ENCODE measurements around the gene HOXC5.

The HOXC5 gene

DNA sequence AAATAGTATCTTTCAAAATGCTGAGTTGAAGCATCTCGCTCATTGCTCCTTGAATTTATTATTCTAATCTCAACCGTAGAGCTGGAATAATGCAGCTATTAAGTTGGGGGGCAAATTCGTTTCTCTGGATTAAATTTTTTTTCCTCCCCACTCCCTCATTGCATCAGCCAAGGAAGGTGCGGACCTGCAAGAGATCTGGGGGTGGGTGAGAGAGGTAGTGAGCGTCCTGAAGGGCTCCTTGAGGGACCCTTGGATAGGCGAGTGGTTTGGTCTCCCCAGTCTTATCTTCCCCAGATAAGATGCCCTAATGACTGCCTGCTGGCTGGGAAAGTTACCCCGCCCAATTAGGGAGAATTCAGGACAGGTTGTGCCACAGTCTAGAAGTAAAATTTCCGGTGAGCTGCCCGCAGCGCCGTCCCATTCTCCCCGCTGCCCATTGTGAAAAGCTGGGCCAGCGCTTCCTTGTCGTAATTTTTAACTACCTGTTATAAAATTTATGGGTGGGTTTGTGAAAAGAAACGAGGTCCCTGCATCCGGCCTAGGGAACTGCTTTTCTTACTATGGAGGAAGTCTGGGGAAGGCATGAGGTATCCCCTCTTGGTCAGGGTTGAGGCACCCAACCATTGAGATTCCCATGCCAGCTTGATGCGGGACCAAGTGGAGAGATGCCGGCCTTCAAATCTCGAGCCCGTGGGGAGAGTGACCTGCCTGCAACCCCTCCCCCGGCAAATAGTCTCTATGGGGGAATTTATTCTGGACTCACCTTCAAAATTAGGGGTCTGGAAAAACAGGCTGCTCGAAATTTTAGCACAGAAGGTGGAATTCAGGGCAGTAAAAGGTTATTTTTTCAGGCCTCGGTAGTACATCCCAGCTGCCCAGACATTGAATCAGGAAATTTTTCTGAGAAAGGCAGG lies 17.6 kb upstream of the HOXC5 start:
- no peak for DNase-seq
- in situ Hi-C loops (cut with HindIII; ENCODE audit: low pct_ligation_motif_present, low pct_unique_long_range_greater_than_20kb, low sequenced_read_pairs): no loop called here

DNA sequence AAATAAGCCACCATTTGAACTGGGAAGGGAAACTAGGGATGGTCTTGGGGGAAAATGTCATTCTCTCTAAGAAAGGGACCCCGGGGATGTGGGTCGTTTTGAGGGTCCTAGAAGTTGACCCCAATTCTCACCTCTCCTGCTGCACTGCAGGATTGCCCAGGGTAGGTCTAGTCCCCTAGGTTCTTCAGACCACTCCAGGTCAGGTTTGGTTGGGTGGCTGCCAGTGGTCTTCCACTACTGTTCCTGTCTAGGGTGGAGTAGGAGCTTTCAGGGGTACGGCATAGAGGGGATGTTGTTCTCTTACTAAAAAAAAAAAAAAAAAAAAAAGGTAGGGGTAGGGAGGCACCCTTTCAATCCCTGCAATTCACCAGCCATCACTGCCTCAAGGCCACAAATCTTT lies 16.8 kb upstream of the HOXC5 start:
- in situ Hi-C loops (cut with HindIII; ENCODE audit: low pct_ligation_motif_present, low pct_unique_long_range_greater_than_20kb, low sequenced_read_pairs): no loop called here

DNA sequence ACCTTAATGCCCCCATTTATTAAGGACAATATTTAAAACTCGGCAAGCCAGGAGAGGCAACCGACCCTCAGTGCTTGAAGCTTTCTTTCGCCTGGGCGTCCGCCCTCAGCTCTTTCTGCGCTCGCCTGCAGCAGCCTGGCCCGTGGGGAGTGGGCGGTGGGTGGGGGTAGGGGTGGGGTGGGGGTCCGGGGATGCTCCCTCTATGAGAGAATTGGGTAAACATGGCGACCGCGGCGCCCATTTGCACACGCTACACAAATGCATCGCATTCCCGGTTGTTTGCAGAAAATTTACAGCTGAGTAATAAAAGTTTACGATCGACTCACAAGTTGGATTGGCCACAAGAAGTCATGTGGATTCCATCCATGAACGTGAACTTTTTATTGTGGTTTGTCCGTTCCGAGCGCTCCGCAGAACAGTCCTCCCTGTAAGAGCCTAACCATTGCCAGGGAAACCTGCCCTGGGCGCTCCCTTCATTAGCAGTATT lies 16.3 kb upstream of the HOXC5 start:
- in situ Hi-C loops (cut with HindIII; ENCODE audit: low pct_ligation_motif_present, low pct_unique_long_range_greater_than_20kb, low sequenced_read_pairs): no loop called here

More for the DNA sequence above, 16.8 kb upstream of the HOXC5 start:
- DNase-seq: no peak

DNA sequence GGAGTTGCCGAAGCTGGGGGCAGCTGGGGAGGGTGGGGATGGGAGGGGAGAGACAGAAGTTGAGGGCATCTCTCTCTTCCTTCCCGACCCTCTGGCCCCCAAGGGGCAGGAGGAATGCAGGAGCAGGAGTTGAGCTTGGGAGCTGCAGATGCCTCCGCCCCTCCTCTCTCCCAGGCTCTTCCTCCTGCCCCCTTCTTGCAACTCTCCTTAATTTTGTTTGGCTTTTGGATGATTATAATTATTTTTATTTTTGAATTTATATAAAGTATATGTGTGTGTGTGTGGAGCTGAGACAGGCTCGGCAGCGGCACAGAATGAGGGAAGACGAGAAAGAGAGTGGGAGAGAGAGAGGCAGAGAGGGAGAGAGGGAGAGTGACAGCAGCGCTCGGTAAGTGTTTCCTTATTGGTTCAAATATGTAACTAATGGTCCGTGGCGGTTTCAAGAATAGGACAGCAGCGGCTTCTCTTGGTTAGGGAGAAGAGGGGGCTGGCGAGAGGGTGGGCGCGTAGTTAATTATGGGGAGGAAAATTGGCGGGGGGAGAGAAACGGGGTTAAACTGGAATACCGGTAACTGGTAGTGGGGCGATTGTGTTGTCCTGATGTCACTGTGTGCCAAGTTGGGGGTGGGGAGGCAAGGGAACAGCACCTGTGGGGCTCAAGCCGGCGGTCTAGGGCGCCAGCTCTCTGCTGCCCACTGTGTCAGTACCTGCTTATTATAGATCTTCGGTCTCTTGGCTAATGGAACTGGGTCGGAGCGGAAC lies 15.6 kb upstream of the HOXC5 start:
- in situ Hi-C loops (cut with HindIII; ENCODE audit: low pct_ligation_motif_present, low pct_unique_long_range_greater_than_20kb, low sequenced_read_pairs): no loop called here

More for the DNA sequence above, 16.3 kb upstream of the HOXC5 start:
- DNase-seq: peak; percentile 94

DNA sequence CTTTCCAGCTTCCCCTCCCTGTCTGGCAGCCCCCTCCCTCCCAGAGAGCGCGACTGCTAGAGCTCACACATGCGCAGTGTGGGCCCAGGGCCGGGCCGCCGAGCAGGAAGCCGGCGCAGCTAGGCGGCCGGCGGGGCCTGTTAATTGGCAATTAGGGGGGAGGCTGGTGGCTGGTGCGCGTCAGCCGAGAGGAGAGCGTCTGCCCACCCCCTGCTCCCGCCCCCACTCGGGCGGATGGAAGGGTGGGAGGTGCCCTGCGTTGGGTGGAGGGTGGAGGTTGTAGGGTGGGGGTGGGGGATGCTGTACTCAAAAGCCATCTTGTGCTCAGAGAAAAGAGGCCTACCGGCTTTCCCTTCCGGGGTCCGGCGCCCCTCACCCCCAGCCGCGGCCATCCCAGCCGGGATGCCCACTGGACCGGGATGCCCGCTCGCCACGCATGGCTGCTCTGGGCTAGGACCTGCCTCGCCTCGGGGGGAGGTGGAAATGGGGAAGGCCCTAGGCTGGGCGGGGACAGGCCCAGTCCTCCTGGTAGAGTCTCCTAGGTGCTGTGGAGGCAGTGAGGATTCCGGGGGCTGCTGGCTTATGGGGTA lies 14.9 kb upstream of the HOXC5 start:
- DNase-seq: peak; percentile 99
- in situ Hi-C loops (cut with HindIII; ENCODE audit: low pct_ligation_motif_present, low pct_unique_long_range_greater_than_20kb, low sequenced_read_pairs): no loop called here

More for the DNA sequence above, 15.6 kb upstream of the HOXC5 start:
- DNase-seq: peak; percentile 85

DNA sequence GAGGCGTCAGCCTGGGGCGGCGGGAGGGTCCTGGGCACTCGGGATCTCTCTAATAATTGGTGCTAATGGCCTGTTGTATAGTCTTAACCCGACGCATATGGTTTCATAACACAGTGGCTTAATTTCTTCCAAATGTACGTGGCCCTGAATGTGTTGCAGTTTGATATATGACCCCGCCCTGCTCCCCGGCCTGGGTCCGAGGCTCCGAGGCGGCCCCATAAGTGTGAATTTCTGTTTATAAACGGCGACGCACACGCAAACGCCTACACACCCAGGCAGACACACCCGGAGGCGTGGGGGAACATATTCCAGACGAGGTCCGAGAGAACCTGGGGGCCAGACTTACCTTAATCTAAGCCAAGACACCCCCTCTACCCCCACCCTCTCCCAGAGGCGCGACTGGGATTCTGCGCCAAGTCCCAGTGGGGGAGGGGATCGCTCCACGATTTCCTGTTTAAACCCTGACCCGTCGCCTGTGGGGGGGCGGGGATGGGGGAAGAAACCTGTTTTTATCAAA lies 14.3 kb upstream of the HOXC5 start:
- DNase-seq: peak; percentile 60
- in situ Hi-C loops (cut with HindIII; ENCODE audit: low pct_ligation_motif_present, low pct_unique_long_range_greater_than_20kb, low sequenced_read_pairs): no loop called here

DNA sequence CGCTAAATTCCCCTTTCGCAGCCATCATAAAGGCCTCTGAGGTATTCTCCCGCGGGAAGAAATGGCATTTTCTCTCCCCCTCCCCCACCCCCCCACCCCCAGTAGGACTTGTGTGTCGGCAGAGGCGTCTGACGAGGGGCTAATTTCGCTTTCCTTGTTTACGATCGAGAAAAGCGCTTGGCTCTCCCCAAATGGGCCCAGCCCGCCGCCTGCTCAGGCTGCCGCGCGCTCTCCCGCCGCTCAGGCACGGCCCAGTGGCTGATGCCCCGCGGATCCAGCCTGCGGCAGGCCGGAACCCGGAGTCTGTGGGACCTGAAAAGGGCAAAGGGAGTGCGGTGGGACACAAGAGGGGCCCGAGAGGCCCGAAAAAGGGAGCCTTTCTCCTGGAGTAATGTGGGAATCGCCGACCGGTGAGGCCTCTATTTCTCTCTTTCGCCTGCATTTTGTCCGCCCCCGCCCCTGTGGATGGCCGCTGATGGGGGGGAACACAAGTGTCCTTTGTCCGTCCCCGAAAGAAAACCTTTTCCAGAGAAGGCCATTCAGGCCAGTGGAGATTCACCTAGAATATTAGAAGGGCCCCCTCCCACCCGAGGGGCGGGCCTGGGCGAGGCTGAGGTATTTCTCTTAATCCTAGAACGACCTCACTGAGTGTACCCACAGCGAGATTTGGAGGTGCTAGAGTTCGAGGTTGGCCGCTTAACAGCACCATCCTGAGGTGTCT lies 13.6 kb upstream of the HOXC5 start:
- in situ Hi-C loops (cut with HindIII; ENCODE audit: low pct_ligation_motif_present, low pct_unique_long_range_greater_than_20kb, low sequenced_read_pairs): no loop called here
- DNase-seq: peak; percentile 39

DNA sequence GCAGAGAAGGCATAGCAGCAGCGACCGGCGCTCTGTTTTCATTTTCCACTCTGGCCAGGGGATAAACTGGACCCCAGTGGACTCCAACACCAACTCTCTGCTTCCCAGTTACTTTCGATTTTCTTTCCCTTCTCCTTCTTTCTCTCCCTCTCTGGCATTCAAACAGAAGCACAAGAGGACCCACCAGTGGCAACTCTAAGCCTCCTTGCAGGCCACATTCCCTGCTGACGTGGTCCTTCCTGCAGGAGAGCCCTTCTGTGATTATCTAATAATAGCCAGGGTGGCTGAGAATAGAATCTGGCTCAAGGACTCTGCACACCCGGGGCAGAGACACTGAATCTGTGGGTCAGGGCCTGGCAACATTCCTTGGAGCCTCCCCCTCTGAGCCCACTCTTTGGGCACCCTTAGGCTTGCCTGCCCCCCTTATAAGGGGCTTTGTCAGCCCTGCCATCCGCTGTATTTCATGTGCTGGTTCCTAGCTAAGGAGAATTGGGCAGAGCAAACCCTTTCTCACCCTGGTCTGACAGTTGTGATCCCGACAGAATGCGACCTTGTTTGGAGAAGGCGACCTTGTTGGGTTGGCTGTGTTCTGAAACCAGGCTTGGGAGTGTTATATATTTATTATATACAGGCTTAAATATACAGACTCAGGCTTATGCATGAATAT lies 12.8 kb upstream of the HOXC5 start:
- in situ Hi-C loops (cut with HindIII; ENCODE audit: low pct_ligation_motif_present, low pct_unique_long_range_greater_than_20kb, low sequenced_read_pairs): no loop called here
- DNase-seq: peak; percentile 37

DNA sequence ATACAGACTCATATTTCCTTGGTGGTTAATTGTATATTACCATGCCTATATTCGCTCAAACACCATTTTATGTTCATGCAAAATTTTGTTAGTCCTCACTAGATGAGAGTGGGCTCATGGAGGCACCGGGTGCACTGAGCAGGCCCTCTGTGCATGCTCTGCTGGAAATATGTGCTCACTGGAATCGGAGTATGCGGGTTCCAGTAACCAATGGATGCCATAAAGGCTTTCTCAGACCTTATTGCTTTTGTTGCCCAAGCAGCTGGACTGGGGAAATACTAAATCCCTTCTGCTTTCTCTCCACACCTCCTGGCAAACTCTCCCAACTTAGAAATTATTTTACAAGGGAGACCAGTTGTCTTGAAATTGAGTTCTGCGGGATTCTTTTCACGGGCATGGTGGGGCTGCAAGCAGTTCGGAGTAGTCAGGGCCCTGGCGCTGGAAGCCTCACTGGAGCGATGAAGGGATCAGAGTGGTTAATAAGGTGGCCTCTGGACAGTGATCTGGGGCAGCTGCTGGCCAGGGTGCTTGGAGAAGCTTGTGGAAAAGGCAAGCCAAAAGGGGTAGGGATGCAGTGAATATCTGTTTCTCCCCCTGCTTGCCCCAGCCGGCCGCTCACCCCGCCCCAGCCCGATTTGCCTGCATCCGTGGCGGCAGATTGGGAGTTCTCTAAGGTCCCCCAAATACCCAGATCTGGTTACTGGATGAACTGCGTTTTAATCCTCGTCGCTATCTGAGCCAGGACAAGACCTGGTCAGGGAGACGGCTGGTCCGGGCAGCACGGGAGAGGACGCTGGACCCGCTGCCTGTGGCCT lies 12.1 kb upstream of the HOXC5 start:
- no peak for DNase-seq
- in situ Hi-C loops (cut with HindIII; ENCODE audit: low pct_ligation_motif_present, low pct_unique_long_range_greater_than_20kb, low sequenced_read_pairs): no loop called here

DNA sequence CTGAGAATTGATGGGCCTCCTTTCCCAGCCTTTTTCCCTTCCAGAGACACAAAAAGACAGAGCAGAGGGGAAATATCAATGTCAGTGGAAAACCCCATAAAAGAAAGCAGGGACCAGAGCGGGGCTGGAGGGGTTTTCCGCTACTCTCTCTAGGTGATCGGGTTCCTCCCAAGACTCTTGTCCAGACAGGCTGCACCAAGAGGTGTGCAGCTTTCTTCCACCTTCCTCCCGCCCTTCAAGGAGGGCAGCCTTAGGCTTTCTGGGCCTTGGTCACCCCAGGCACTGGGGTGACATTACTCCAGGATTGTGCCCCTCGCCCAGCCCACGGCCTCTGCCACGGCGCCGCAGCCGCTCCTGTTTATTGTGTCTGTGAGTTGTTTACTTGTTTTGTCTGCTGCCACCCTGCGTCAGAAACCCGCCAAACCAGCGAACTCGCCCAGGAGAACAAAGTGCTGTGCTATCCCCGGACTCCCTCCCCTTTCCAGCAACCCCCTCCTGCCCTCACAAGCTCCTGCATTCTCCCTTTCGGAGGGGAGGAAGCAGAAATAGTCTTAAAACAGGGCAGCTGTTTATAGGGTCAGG lies 11.3 kb upstream of the HOXC5 start:
- no peak for DNase-seq
- in situ Hi-C loops (cut with HindIII; ENCODE audit: low pct_ligation_motif_present, low pct_unique_long_range_greater_than_20kb, low sequenced_read_pairs): no loop called here

DNA sequence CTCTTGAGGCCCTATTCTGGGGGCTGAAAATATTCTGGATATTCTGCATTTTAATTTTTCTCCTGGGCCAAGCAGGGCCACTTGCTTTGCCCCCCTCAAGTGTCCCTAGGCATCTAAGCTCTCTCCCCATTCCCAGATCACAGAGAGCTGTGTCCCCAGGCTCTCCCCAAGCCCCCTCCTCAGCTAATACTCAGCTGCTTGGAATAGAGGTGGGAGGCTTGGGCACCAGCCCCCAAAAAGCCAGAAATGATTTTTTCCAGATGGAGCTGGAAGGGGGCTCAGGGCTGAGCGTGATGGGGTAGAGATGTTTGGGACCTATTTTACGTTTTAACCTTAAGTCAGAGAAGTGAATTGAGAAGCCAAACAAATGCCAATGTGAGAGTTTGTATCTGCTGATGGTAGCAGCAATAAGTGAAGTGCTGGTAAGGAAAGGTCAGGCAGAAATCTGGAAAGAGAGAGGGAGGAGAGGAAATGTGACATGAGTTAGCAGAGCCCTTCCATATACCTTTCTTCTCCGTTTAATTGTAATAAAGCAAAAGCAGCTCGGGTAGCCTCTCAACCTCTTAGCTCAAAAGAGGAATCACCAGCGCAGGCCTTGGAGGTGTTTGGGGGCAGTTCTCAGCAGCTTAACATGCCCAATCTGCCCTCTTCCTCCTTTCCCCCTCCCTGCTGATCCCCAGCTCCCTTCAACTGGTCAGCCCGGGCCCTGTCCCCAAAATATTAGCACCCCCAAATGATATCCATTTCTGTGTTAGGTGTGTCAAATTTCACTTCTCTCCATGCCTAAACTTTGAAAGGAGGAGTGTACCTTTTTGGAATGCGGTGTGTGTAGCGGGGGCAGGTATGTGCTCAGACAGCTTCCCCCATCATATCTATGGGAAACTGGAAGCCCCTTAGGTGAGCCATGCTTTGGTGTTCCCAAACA lies 9.6 kb upstream of the HOXC5 start:
- DNase-seq: no peak
- in situ Hi-C loops (cut with HindIII; ENCODE audit: low pct_ligation_motif_present, low pct_unique_long_range_greater_than_20kb, low sequenced_read_pairs): no loop called here

DNA sequence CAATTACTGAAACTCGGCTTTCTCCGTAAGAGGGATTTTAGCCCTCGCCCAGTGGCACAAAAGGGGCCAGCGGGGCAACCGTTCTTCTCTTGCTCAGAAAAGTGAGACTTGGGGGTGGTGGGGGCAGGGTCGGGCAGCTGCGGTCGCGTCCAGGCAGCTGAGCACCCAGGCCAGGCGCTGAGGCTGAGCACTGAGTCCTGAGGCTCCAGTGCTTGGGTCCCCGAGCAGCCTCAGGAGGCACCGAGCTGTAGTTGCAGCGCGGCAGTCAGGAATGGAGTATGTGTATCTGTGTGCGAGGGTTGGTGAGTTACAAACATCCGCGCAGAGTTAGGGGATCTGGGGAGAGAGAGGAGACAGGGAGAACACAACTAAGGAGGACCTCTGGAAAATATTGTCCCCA lies 8.7 kb upstream of the HOXC5 start:
- DNase-seq: no peak
- in situ Hi-C loops (cut with HindIII; ENCODE audit: low pct_ligation_motif_present, low pct_unique_long_range_greater_than_20kb, low sequenced_read_pairs): no loop called here

DNA sequence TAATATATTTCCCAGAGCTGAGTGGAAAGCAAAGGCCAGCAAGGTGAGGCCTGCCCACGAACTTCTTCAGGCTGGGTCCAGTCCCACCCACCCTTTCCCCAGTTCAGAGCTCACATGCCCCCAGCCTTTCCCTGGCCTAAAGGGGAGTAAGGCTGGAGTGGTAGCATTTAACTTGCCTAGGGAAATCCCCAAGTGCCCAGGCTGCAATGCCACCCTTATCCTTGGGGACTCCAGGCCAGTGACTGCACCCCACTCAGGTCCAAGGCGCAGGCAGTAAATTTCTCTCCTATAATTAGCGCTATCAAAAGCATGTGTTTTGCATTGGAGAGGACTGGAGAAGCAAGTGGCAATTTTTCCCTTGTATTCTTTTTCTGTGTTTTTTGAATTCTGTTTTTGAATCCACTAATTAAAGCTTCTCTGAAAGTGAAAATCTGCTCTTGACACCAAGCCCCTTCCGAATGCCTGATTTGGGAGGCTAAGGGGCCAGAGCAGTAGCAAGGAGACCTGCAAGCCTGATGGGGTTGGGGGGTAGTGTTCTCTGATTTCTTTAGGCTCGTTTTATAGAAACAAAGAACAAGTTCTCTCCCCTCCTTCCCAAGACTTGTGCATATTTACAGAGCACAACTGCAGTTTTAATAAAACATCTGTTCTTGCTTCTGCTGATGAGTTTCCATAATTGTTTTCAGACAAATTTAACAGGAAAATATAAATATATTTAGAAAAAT lies 8.1 kb upstream of the HOXC5 start:
- in situ Hi-C loops (cut with HindIII; ENCODE audit: low pct_ligation_motif_present, low pct_unique_long_range_greater_than_20kb, low sequenced_read_pairs): no loop called here
- DNase-seq: no peak

DNA sequence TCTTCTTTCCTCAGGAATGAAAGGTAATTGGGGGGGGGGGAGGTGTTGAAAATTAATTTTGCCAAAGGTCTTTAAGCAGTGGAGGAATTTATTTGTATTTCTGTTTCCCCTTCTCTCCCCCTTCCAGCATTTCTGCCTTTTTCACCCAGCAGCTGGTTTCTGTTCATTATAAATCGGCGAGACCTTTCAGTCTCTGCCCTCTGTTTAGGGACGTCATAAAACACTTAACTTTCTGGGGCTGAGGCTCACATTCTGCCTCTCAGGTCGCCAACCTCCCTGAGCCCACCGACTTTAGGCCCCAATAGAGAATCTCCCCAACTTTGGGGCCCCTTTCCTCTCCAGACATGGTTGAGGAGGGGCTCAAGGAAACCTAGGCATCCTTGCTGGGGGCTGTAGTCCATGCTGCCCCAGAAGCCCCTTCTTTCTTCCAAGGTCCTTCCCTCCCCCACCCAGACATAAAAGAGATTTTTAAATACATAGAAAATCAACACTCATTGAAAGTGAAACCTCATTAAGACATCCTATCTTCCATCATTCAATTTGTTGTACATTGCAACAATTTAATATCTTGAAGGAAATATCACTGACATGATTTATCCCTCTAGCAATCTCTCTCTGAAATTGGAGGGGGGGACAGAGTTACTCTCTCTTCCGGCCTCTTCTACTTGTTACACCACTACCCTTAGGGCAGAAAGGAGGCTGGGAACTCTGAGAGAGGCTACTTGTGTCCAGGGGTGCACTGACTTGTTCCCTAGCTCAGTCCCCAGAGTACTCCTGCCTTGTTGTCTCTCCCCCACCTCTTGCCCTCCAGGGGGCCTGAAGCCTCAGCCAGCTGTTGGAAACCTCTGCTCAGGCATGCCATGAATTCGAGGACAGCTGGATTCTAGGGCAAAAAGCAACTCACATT lies 7.1 kb upstream of the HOXC5 start:
- no peak for DNase-seq
- in situ Hi-C loops (cut with HindIII; ENCODE audit: low pct_ligation_motif_present, low pct_unique_long_range_greater_than_20kb, low sequenced_read_pairs): no loop called here

Measured in ACHN (cell line).